Measurements from ENCODE around the gene ACTA2. TPM values are rescaled to one million over a fixed set of nuclear protein-coding genes. Genes with fewer than 3 reads are reported as not detected.

The ACTA2 gene
- 1,000 to 10,000 TPM in 2 of 7 donors, 100 to 1,000 TPM in 5; 154 to 1,797 (median 461) TPM for total RNA-seq
- polyA plus RNA-seq, result 1,000 to 10,000 TPM in 1 of 2 donors, 100 to 1,000 TPM in 1; 777 to 5,219 TPM
- long read RNA-seq, donor 1, transcript ACTA2-201 (9 exons, 1,349 nt), result major isoform, 2,467 of 3,242 reads
- long read RNA-seq, donor 1, partial matches to known transcripts, result 144 of 3,242 reads
- long read RNA-seq, donor 1, other reads (novel, unspliced or antisense), result 631 of 3,242 reads
- long read RNA-seq, donor 2, transcript ACTA2-201 (9 exons, 1,349 nt), result major isoform, 13 of 13 reads
- long read RNA-seq, donor 2, partial matches to known transcripts, result 0 of 13 reads
- long read RNA-seq, donor 2, other reads (novel, unspliced or antisense), result 0 of 13 reads
- long read RNA-seq, donor 3, transcript ACTA2-201 (9 exons, 1,349 nt), result major isoform, 1,053 of 1,226 reads
- long read RNA-seq, donor 3, partial matches to known transcripts, result 86 of 1,226 reads
- long read RNA-seq, donor 3, other reads (novel, unspliced or antisense), result 87 of 1,226 reads

- intact Hi-C loops (cut with DNase I), result no loop called here
- 7 to 13% (median 9%) methylated on average over 8 of the region's 8 CpGs for WGBS, 3 donors
- peak; percentile 57 to 80 (median 69) for DNase-seq
- Histone ChIP-seq H3K9me3 (no peaks in the 10 kb centered on the region), H3K27ac (peak within 1 kb of the TSS; percentile 38 to 70), H3K36me3 (no peaks in the 10 kb centered on the region), H3K4me3 (peak within 1 kb of the TSS; percentile 50), H3K27me3 (no peaks in the 10 kb centered on the region), H3K4me1 (ENCODE audit: insufficient read depth) (peaks cover 12% of the 10 kb centered on the region)
- TF ChIP-seq EP300 (IDR thresholded peaks at IDR 0.05), result no peak
- TF ChIP-seq CTCF (IDR thresholded peaks at IDR 0.05), result no peak
- no peak for TF ChIP-seq POLR2A (IDR thresholded peaks at IDR 0.05)
These were observed at the start of gene ACTA2 for GRCh38 chr10:88952647-88953111. ACTA2 (minus strand) TSS chr10:88952773; CDS start chr10:88948930, 3,843 bp downstream.

- H3K9me3 ChIP-seq, result no peaks in the 10 kb centered on the region
- intact Hi-C loops (cut with DNase I), result no loop called here
- no peak overlapping the region for H3K4me3 ChIP-seq
- DNase-seq, result peak in 3 of 5 donors; percentile 30 to 49 (median 36)
- TF ChIP-seq EP300 (IDR thresholded peaks at IDR 0.05), result no peak
- TF ChIP-seq POLR2A (IDR thresholded peaks at IDR 0.05), result no peak
- no peak for TF ChIP-seq CTCF (IDR thresholded peaks at IDR 0.05)
- H3K27me3 ChIP-seq, result no peaks in the 10 kb centered on the region
- no peaks in the 10 kb centered on the region for H3K36me3 ChIP-seq
- peaks cover 14% of the 10 kb centered on the region for H3K4me1 ChIP-seq (ENCODE audit: insufficient read depth)
- peak overlapping the region in 1 of 2 donors; percentile 99 for H3K27ac ChIP-seq
- WGBS, 3 donors, result 5 to 26% (median 5%) methylated on average over 4 of the region's 4 CpGs
These were observed 49.1 kb upstream of the ACTA2 start for GRCh38 chr10:89001729-89002072.

- H3K27ac ChIP-seq, result peak overlapping the region; percentile 57 to 99
- TF ChIP-seq CTCF (IDR thresholded peaks at IDR 0.05) (no peak), EP300 (IDR thresholded peaks at IDR 0.05) (no peak), POLR2A (IDR thresholded peaks at IDR 0.05) (no peak)
- H3K9me3 ChIP-seq, result no peaks in the 10 kb centered on the region
- no peaks in the 10 kb centered on the region for H3K36me3 ChIP-seq
- WGBS, 3 donors, result 8 to 25% (median 11%) methylated on average over 5 of the region's 5 CpGs
- H3K27me3 ChIP-seq, result no peaks in the 10 kb centered on the region
- H3K4me3 ChIP-seq, result no peak overlapping the region
- no peak for DNase-seq
- intact Hi-C loops (cut with DNase I), result no loop called here
- H3K4me1 ChIP-seq (ENCODE audit: insufficient read depth), result peaks cover 15% of the 10 kb centered on the region
These were observed 48.6 kb upstream of the ACTA2 start for GRCh38 chr10:89001024-89001728.

GRCh38 chr10:88999625-89000024 lies 47.1 kb upstream of the ACTA2 start:
- peaks cover 16% of the 10 kb centered on the region for H3K4me1 ChIP-seq (ENCODE audit: insufficient read depth)
- no peak for DNase-seq
- intact Hi-C loops (cut with DNase I), result no loop called here
- H3K36me3 ChIP-seq, result no peaks in the 10 kb centered on the region
- peak overlapping the region; percentile 13 for H3K4me3 ChIP-seq
- no peaks in the 10 kb centered on the region for H3K27me3 ChIP-seq
- H3K9me3 ChIP-seq, result no peaks in the 10 kb centered on the region
- H3K27ac ChIP-seq, result peak overlapping the region; percentile 13 to 99
- WGBS, 3 donors, result 3 to 14% (median 10%) methylated on average over 1 of the region's 1 CpG
- no peak for TF ChIP-seq CTCF (IDR thresholded peaks at IDR 0.05)
- peak; percentile 55 for TF ChIP-seq POLR2A (IDR thresholded peaks at IDR 0.05)
